GM12874 (cell line): ENCODE results near the gene IBA57.
A peak's percentile ranks its signal among the peaks of the same experiment; 100 is the strongest.

ENCODE experiments used
- CTCF ChIP-seq: IDR thresholded peaks from 2 replicates; pipeline ENCODE4 v1.5.1; 2011; ENCODE audit warnings: low read depth, mild to moderate bottlenecking, control low read depth, low read length, moderate library complexity; ENCODE audit not compliant: insufficient read depth

Gene IBA57

GRCh38 chr1:228212415-228212965 lies 46.9 kb downstream of the IBA57 start:
- no peak for TF ChIP-seq CTCF

GRCh38 chr1:228212966-228213844 lies 47.6 kb downstream of the IBA57 start:
- TF ChIP-seq CTCF: peak; percentile 73

- no peak for TF ChIP-seq CTCF
Measured at GRCh38 chr1:228213917-228214808, 48.6 kb downstream of the IBA57 start.

GRCh38 chr1:228214921-228215662 lies 49.5 kb downstream of the IBA57 start:
- TF ChIP-seq CTCF: no peak

- no peak for TF ChIP-seq CTCF
Measured at GRCh38 chr1:228215663-228216116, 50.1 kb downstream of the IBA57 start.

GRCh38 chr1:228216371-228217320 lies 51.0 kb downstream of the IBA57 start:
- no peak for TF ChIP-seq CTCF
